B cell (primary cell): ENCODE measurements around the gene WWTR1. TPM values are rescaled to one million over a fixed set of nuclear protein-coding genes. Genes with fewer than 3 reads are reported as not detected.

Source experiments
- ATAC-seq: fragments of 200-7000 bp; cut with Tn5 transposase; one replicate; pipeline ENCODE4 v1.10.0; 2021; ENCODE audit warnings: low read depth, mild to moderate bottlenecking, moderate number of reproducible peaks, moderate library complexity
- CTCF ChIA-PET: fragments of 350-600 bp; sonication (Branson Sonifier 250); formaldehyde crosslinking; loops from one replicate; lab custom pipeline; 2021; ENCODE audit warnings: antibody characterized with exemption, inconsistent platforms; lab: Charles Lee
- POLR2A ChIA-PET: fragments of 350-600 bp; sonication (Branson Sonifier 250); formaldehyde crosslinking; loops from one replicate; lab custom pipeline; 2021; ENCODE audit warnings: antibody characterized with exemption; lab: Charles Lee
- DNase-seq: peaks from one replicate; pipeline ENCODE4 v3.0.0; 2013
- H2AFZ ChIP-seq: 2 replicates; pipeline ENCODE4 v1.6.1; 2012; ENCODE audit warnings: mild to moderate bottlenecking, low read depth, low read length; ENCODE audit not compliant: insufficient read depth, poor library complexity, severe bottlenecking
- H3K27ac ChIP-seq, 2 donors: 1 replicate in 1 of 2; 2 replicates in 1 of 2; pipeline ENCODE4 v1.5.1; 2012 to 2013; ENCODE audit warnings: low read length in 2 of 2, mild to moderate bottlenecking in 2 of 2, moderate library complexity in 1 of 2
- H3K27me3 ChIP-seq, 4 experiments: fragments of 200-600 bp in 1 of 4; sonication (generic) in 1 of 4; replicated peaks in 1 of 4; 1 replicate in 2 of 4; 2 replicates in 2 of 4; pipeline versions ENCODE4 v1.6.1 to v1.7.0; 2013 to 2016; ENCODE audit warnings: low read length in 3 of 4, mild to moderate bottlenecking in 2 of 4, mixed read lengths in 1 of 4, moderate library complexity in 1 of 4; ENCODE audit not compliant: insufficient read depth in 4 of 4, control insufficient read depth in 3 of 4; ENCODE audit errors: control extremely low read depth in 1 of 4
- H3K36me3 ChIP-seq, 2 experiments: replicated peaks in 1 of 2; 1 replicate in 1 of 2; 2 replicates in 1 of 2; pipeline versions ENCODE4 v1.6.1 to v1.7.1; 2013; ENCODE audit warnings: low read length in 1 of 2; ENCODE audit not compliant: insufficient read depth in 2 of 2, control insufficient read depth in 1 of 2; ENCODE audit errors: control extremely low read depth in 1 of 2, extremely low read depth in 1 of 2
- H3K4me1 ChIP-seq, 2 donors: fragments of 200-600 bp in 1 of 2; sonication (generic) in 1 of 2; 1 replicate in 1 of 2; 2 replicates in 1 of 2; pipeline versions ENCODE4 v1.5.1 to v1.6.1; 2013 to 2017; ENCODE audit warnings: low read length in 2 of 2; ENCODE audit not compliant: control insufficient read depth in 2 of 2, insufficient read depth in 2 of 2
- H3K4me2 ChIP-seq: replicated peaks from 2 replicates; pipeline ENCODE3; 2012; ENCODE audit warnings: mild to moderate bottlenecking, low read depth, low read length; ENCODE audit not compliant: poor library complexity, severe bottlenecking
- H3K4me3 ChIP-seq, 5 experiments: fragments of 200-600 bp in 1 of 5; sonication (generic) in 1 of 5; 1 replicate in 3 of 5; 2 replicates in 2 of 5; pipeline versions ENCODE4 v1.5.1 to v1.7.0; 2011 to 2016; ENCODE audit warnings: low read length in 4 of 5, mild to moderate bottlenecking in 4 of 5, low read depth in 2 of 5, control low read depth in 1 of 5, moderate library complexity in 1 of 5; ENCODE audit not compliant: insufficient read depth in 1 of 5; ENCODE audit errors: control extremely low read depth in 1 of 5, extremely low read depth in 1 of 5
- H3K79me2 ChIP-seq: fragments of 200-600 bp; sonication (generic); one replicate; pipeline ENCODE4 v1.6.0; 2016; ENCODE audit warnings: low read length; ENCODE audit not compliant: control insufficient read depth, insufficient read depth
- H3K9ac ChIP-seq: fragments of 200-600 bp; sonication (generic); 2 replicates; pipeline ENCODE4 v1.6.1; 2017; ENCODE audit warnings: mild to moderate bottlenecking, low read length, moderate library complexity
- H3K9me3 ChIP-seq, 3 donors: one replicate each; pipeline versions ENCODE4 v1.6.1 to v1.7.1; 2013; ENCODE audit warnings: low read length in 2 of 3; ENCODE audit not compliant: control insufficient read depth in 2 of 3, insufficient read depth in 1 of 3; ENCODE audit errors: control extremely low read depth in 1 of 3
- H4K20me1 ChIP-seq: 2 replicates; pipeline ENCODE4 v1.6.0; 2012; ENCODE audit warnings: mild to moderate bottlenecking, low read length; ENCODE audit not compliant: insufficient read depth, control insufficient read depth, poor library complexity, severe bottlenecking
- H3K27ac Mint-ChIP-seq: one replicate; pipeline ENCODE4 v1.8.0; 2021; ENCODE audit warnings: mixed read lengths
- H3K27me3 Mint-ChIP-seq: one replicate; pipeline ENCODE4 v1.8.0; 2021; ENCODE audit warnings: mixed read lengths
- H3K4me1 Mint-ChIP-seq: one replicate; pipeline ENCODE4 v1.8.0; 2021; ENCODE audit warnings: mixed read lengths
- H3K4me3 Mint-ChIP-seq: one replicate; pipeline ENCODE4 v1.8.0; 2021; ENCODE audit warnings: mixed read lengths
- H3K9me3 Mint-ChIP-seq: one replicate; pipeline ENCODE4 v1.8.0; 2022; ENCODE audit warnings: mixed read lengths; ENCODE audit not compliant: insufficient read depth
- EZH2 ChIP-seq: IDR thresholded peaks from 2 replicates; pipeline ENCODE4 v1.6.1; 2012; ENCODE audit warnings: borderline replicate concordance, low read depth, mild to moderate bottlenecking, moderate library complexity, low read length; ENCODE audit not compliant: insufficient read depth, poor library complexity, severe bottlenecking
- WGBS: methylation state at CpG from one replicate; pipeline ENCODE4 v1.1.5; 2013; ENCODE audit warnings: missing lambda C conversion rate; ENCODE audit not compliant: insufficient coverage; 5-methylcytosine and 5-hydroxymethylcytosine counted together
- intact Hi-C: fragments of 100-400 bp; cut with micrococcal nuclease; formaldehyde crosslinking; loops from one replicate; pipeline ENCODE4 v1.10.0; 2022
- polyA plus RNA-seq: library from polyadenylated mRNA; depleted of rRNA; stranded (reverse); fragments of >200 nt; gene quantifications from 2 replicates; pipeline ENCODE4 v1.2.3, GENCODE V29; 2012
- total RNA-seq, 2 donors: library from RNA; stranded (reverse); fragments of 120-200 nt in 1 of 2; gene quantifications; 1 replicate in 1 of 2; 2 replicates in 1 of 2; pipeline versions ENCODE4 v1.2.3 to v1.2.4, GENCODE V29; 2013 to 2022
- TF ChIP-seq, protein P1 (sequence below): fragments of 200-600 bp; IDR thresholded peaks from one replicate; pipeline ENCODE4 v1.8.0; 2022; ENCODE audit warnings: antibody characterized with exemption, mild to moderate bottlenecking

The WWTR1 gene
- total and polyA plus RNA-seq, 2 donors (not counting 1 experiment from before 2014, with no cell fraction given) = 0.79 to 2.3 TPM

DNA sequence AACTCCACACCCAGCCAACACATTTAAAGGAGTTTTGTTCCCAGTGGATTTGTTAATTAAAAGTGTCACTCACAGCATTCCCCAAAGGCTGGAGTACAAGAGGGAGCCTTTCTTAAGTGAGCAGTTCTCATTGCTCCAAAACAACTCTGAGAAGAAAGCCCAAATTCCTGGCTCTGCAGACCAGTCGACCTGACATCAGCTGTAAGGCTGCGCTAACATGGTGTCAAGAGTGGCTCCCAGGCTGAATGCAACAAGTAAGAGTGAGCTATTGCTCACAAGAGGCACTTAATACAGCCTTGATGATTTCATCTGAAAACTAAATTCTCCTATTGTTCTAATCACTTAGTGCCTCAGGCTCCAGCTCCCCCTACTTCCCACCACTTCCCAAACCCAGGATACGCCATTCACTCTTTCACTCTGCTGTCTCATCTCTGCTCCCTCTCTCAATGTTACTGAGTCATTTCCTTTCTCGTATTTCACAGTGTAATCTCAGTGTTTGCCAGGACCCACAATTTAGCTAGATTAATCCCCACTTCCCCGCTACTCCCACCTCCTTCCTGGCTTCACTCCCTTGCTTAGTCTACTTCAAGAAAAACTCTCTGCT is 81.8 kb downstream of the WWTR1 start:
- no peaks in the 10 kb centered on the region for H3K36me3 ChIP-seq
- ChIA-PET POLR2A (no interaction called here), CTCF (no interaction called here)
- intact Hi-C loops = no loop called here
- H3K9me3 Mint-ChIP-seq = no peaks in the 10 kb centered on the region
- DNase-seq = no peak
- ATAC-seq = no peak
- no peaks in the 10 kb centered on the region for H3K27me3 Mint-ChIP-seq
- no peaks in the 10 kb centered on the region for H3K4me1 ChIP-seq
- no peaks in the 10 kb centered on the region for H3K9me3 ChIP-seq
- H3K4me2 ChIP-seq = no peak overlapping the region
- 56% methylated on average over 4 of the region's 5 CpGs for WGBS
- H4K20me1 ChIP-seq = no peaks in the 10 kb centered on the region
- H3K4me3 Mint-ChIP-seq = no peak overlapping the region
- H3K27ac ChIP-seq = no peak overlapping the region
- H3K4me1 Mint-ChIP-seq = no peaks in the 10 kb centered on the region
- H3K79me2 ChIP-seq = no peaks in the 10 kb centered on the region
- no peak overlapping the region for H3K9ac ChIP-seq
- no peak for TF ChIP-seq EZH2
- TF ChIP-seq, protein P1, sequence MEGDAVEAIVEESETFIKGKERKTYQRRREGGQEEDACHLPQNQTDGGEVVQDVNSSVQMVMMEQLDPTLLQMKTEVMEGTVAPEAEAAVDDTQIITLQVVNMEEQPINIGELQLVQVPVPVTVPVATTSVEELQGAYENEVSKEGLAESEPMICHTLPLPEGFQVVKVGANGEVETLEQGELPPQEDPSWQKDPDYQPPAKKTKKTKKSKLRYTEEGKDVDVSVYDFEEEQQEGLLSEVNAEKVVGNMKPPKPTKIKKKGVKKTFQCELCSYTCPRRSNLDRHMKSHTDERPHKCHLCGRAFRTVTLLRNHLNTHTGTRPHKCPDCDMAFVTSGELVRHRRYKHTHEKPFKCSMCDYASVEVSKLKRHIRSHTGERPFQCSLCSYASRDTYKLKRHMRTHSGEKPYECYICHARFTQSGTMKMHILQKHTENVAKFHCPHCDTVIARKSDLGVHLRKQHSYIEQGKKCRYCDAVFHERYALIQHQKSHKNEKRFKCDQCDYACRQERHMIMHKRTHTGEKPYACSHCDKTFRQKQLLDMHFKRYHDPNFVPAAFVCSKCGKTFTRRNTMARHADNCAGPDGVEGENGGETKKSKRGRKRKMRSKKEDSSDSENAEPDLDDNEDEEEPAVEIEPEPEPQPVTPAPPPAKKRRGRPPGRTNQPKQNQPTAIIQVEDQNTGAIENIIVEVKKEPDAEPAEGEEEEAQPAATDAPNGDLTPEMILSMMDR = no peak
- no peaks in the 10 kb centered on the region for H3K27me3 ChIP-seq
- H2AFZ ChIP-seq = no peak overlapping the region
- no peak overlapping the region for H3K27ac Mint-ChIP-seq
- H3K4me3 ChIP-seq = no peak overlapping the region

DNA sequence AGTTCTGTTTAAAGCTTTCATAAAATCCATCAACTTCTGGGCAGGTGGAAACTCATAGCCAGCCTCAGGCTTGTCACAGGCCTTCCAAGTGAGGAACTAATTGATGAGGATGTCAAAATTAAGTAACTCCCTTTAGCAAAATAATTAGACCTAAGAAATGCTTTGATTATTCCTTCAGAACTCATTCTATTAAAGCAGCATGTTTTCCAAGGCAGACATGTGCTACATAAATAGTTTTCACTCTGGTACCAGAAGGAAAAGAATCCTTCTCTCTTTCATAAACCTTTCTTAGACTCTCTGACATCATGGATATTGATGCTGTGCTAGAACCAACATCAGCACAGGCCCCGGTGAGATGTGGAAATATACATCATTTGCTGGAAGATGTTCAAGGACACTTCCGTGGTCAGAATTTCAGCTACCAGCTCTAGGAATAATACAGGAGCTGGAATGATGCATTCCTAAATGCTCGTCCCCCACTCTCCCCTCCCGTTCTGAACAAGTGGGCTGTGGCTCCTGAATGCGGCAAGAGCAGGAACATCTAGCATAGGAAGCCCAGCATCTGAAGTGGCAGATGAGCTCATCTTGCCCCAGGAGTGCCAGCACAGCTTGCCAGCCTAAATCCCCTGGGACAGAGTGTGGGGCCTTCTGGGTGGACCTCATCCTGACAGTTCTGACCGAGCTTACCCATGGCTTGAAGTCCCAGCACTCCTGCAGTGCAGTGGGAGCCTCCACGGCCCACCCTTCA is 82.4 kb downstream of the WWTR1 start:
- TF ChIP-seq EZH2 = no peak
- TF ChIP-seq, protein P1 = no peak
- no peak overlapping the region for H3K4me2 ChIP-seq
- no peak overlapping the region for H3K4me3 ChIP-seq
- WGBS = 97% methylated on average over 4 of the region's 7 CpGs
- CTCF ChIA-PET = no interaction called here
- H3K27ac Mint-ChIP-seq = no peak overlapping the region
- no peaks in the 10 kb centered on the region for H3K27me3 ChIP-seq
- no peaks in the 10 kb centered on the region for H3K9me3 ChIP-seq
- no peak for ATAC-seq
- no peaks in the 10 kb centered on the region for H3K36me3 ChIP-seq
- no peaks in the 10 kb centered on the region for H3K27me3 Mint-ChIP-seq
- POLR2A ChIA-PET = no interaction called here
- no peaks in the 10 kb centered on the region for H3K4me1 ChIP-seq
- no peaks in the 10 kb centered on the region for H3K9me3 Mint-ChIP-seq
- no peaks in the 10 kb centered on the region for H3K79me2 ChIP-seq
- H2AFZ ChIP-seq = no peak overlapping the region
- no peak overlapping the region for H3K27ac ChIP-seq
- no peak for DNase-seq
- no peak overlapping the region for H3K4me3 Mint-ChIP-seq
- intact Hi-C loops = no loop called here
- H3K4me1 Mint-ChIP-seq = no peaks in the 10 kb centered on the region
- H3K9ac ChIP-seq = no peak overlapping the region
- no peaks in the 10 kb centered on the region for H4K20me1 ChIP-seq
